MM.1S (cell line): ENCODE measurements around the gene LTBR.

Experiments
- DNase-seq: peaks from one replicate; pipeline ENCODE4 v3.0.0-alpha.2; 2015
- H2AFZ ChIP-seq: fragments of 300-600 bp; sonication (generic); 2 replicates; pipeline ENCODE4 v1.6.0; 2016; ENCODE audit warnings: antibody characterized with exemption, low read length
- H3F3A ChIP-seq: fragments of 300-600 bp; sonication (generic); 2 replicates; pipeline ENCODE4 v1.6.1; 2016; ENCODE audit warnings: mild to moderate bottlenecking, antibody characterized with exemption, low read length, moderate library complexity, mixed read lengths; ENCODE audit not compliant: insufficient read depth
- H3K27ac ChIP-seq: fragments of 300-600 bp; sonication (generic); 2 replicates; pipeline ENCODE4 v1.5.1; 2016; ENCODE audit warnings: mild to moderate bottlenecking, low read length
- H3K27me3 ChIP-seq: fragments of 300-600 bp; sonication (generic); replicated peaks from 2 replicates; pipeline ENCODE4 v1.6.0; 2016; ENCODE audit warnings: low read length; ENCODE audit not compliant: insufficient read depth
- H3K36me3 ChIP-seq: fragments of 300-600 bp; sonication (generic); replicated peaks from 2 replicates; pipeline ENCODE4 v1.6.1; 2016; ENCODE audit warnings: mild to moderate bottlenecking, low read length, mixed read lengths; ENCODE audit not compliant: insufficient read depth
- H3K4me1 ChIP-seq: fragments of 300-600 bp; sonication (generic); 2 replicates; pipeline ENCODE4 v1.6.1; 2016; ENCODE audit warnings: low read length, mixed read lengths
- H3K4me2 ChIP-seq: fragments of 300-600 bp; sonication (generic); 2 replicates; pipeline ENCODE4 v1.6.0; 2016; ENCODE audit warnings: low read depth, low read length
- H3K4me3 ChIP-seq: fragments of 300-600 bp; sonication (generic); 2 replicates; pipeline ENCODE4 v1.5.1; 2016; ENCODE audit warnings: low read length, mixed read lengths
- H3K79me2 ChIP-seq: fragments of 300-600 bp; sonication (generic); 2 replicates; pipeline ENCODE4 v1.6.1; 2016; ENCODE audit warnings: mixed run types, low read length, mixed read lengths
- H3K9ac ChIP-seq: fragments of 300-600 bp; sonication (generic); 2 replicates; pipeline ENCODE4 v1.6.1; 2016; ENCODE audit warnings: low read length, mixed read lengths
- H3K9me2 ChIP-seq: fragments of 300-600 bp; sonication (generic); replicated peaks from 2 replicates; pipeline ENCODE4 v1.6.1; 2016; ENCODE audit warnings: mild to moderate bottlenecking, low read length, mixed read lengths; ENCODE audit not compliant: insufficient read depth
- H3K9me3 ChIP-seq: fragments of 300-600 bp; sonication (generic); replicated peaks from 2 replicates; pipeline ENCODE4 v1.6.1; 2016; ENCODE audit warnings: mild to moderate bottlenecking, low read length, mixed read lengths; ENCODE audit not compliant: insufficient read depth
- H4K20me1 ChIP-seq: fragments of 300-600 bp; sonication (generic); 2 replicates; pipeline ENCODE4 v1.6.1; 2016; ENCODE audit warnings: mild to moderate bottlenecking, low read length, moderate library complexity, mixed read lengths; ENCODE audit not compliant: insufficient read depth
- CTCF ChIP-seq: fragments of 300-600 bp; sonication (generic); IDR thresholded peaks from 2 replicates; pipeline ENCODE4 v1.5.1; 2016; ENCODE audit warnings: antibody characterized with exemption, low read length, mixed read lengths
- EZH2 ChIP-seq: fragments of 300-600 bp; sonication (generic); optimal IDR thresholded peaks from 2 replicates; pipeline ENCODE3; 2017; ENCODE audit warnings: low read depth, mild to moderate bottlenecking, antibody characterized with exemption, low read length, mixed read lengths
- EZH2phosphoT487 ChIP-seq: fragments of 300-600 bp; sonication (generic); IDR thresholded peaks from 2 replicates; pipeline ENCODE4 v1.6.1; 2018; ENCODE audit warnings: antibody characterized with exemption, low read length

Gene LTBR

GRCh38 chr12:6405963-6406362 is 22.0 kb downstream of the LTBR start:
- Histone ChIP-seq H2AFZ (no peak overlapping the region), H3K9me2 (no peaks in the 10 kb centered on the region), H3K4me3 (no peak overlapping the region), H3F3A (no peaks in the 10 kb centered on the region), H3K27ac (no peak overlapping the region), H3K9ac (no peak overlapping the region), H3K36me3 (no peaks in the 10 kb centered on the region), H3K9me3 (no peaks in the 10 kb centered on the region), H3K79me2 (no peaks in the 10 kb centered on the region), H3K4me1 (no peaks in the 10 kb centered on the region), H4K20me1 (no peaks in the 10 kb centered on the region), H3K4me2 (no peak overlapping the region), H3K27me3 (no peaks in the 10 kb centered on the region)
- no peak for DNase-seq
- TF ChIP-seq EZH2phosphoT487 (no peak), EZH2 (no peak), CTCF (no peak)

- no peaks in the 10 kb centered on the region for H3K36me3 ChIP-seq
- H4K20me1 ChIP-seq = no peaks in the 10 kb centered on the region
- H3K79me2 ChIP-seq = no peaks in the 10 kb centered on the region
- H3K4me1 ChIP-seq = no peaks in the 10 kb centered on the region
- H3K4me3 ChIP-seq = no peak overlapping the region
- H3K9me3 ChIP-seq = no peaks in the 10 kb centered on the region
- H3K4me2 ChIP-seq = no peak overlapping the region
- no peak overlapping the region for H3K9ac ChIP-seq
- no peaks in the 10 kb centered on the region for H3F3A ChIP-seq
- no peak for DNase-seq
- no peak overlapping the region for H3K27ac ChIP-seq
- H3K27me3 ChIP-seq = no peaks in the 10 kb centered on the region
- no peaks in the 10 kb centered on the region for H3K9me2 ChIP-seq
- TF ChIP-seq EZH2 (no peak), EZH2phosphoT487 (no peak), CTCF (no peak)
- no peak overlapping the region for H2AFZ ChIP-seq
Observed at GRCh38 chr12:6407236-6407954, 23.4 kb downstream of the LTBR start.

DNA sequence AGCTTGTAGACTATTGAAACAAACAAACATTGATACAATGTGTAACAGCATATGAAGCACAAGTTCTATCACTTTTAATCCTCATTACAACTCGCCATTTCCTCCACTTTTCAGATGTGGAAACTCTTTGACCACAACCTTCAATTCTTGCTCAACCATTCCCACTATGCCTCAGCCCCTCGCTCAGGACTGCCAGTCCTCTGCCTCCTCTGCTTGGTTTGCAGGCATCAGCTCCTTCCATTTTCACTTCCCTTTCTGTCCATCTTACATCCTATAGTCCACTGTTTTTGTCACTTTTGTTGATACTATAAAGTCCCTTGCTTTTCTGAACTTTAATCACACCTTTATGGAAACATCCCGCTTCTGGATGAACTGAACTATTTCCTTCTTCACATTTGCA is 32.6 kb downstream of the LTBR start:
- Histone ChIP-seq H3K4me1 (peaks cover 7% of the 10 kb centered on the region; the same call in 1 of the 2 replicates), H3K9me2 (no peaks in the 10 kb centered on the region), H3K4me3 (no peak overlapping the region), H3K9me3 (no peaks in the 10 kb centered on the region), H3K27ac (no peak overlapping the region), H3K27me3 (no peaks in the 10 kb centered on the region), H4K20me1 (no peaks in the 10 kb centered on the region), H3K79me2 (no peaks in the 10 kb centered on the region), H3K9ac (no peak overlapping the region), H3F3A (no peaks in the 10 kb centered on the region), H3K4me2 (no peak overlapping the region), H2AFZ (no peak overlapping the region), H3K36me3 (no peaks in the 10 kb centered on the region)
- TF ChIP-seq EZH2 (no peak), CTCF (no peak), EZH2phosphoT487 (no peak)
- no peak for DNase-seq
